ENCODE data around the gene TMEM59.
"Not testable (repeated sequence)": the region's sequence is repeated elsewhere in the genome, so short reads cannot be mapped to it uniquely, and the experiment has no call there.

Gene TMEM59

GRCh38 chr1:54028306-54029251 is 24.4 kb downstream of the TMEM59 start:
- Histone ChIP-seq H3K4me3 (ENCODE audit: insufficient read length, low read depth) (no peak overlapping the region), H3K9ac (ENCODE audit: insufficient read length, low read depth) (no peak overlapping the region), H3K27me3 (ENCODE audit: insufficient read depth, insufficient read length) (no peaks in the 10 kb centered on the region), H3K4me1 (ENCODE audit: insufficient read depth, insufficient read length) (no peaks in the 10 kb centered on the region), H3K36me3 (ENCODE audit: insufficient read depth, insufficient read length, low read length) (peaks cover 11% of the 10 kb centered on the region), H3K9me3 (ENCODE audit: insufficient read depth, low read length) (no peaks in the 10 kb centered on the region)
- TF ChIP-seq YY1 (IDR thresholded peaks at IDR 0.05; ENCODE audit: insufficient read depth, insufficient read length) = no peak
- no peak for TF ChIP-seq ZNF274 (IDR thresholded peaks at IDR 0.05; ENCODE audit: low read depth, low read length)
- TF ChIP-seq SUZ12 (IDR thresholded peaks at IDR 0.05; ENCODE audit: extremely low read depth, insufficient read depth, insufficient read length) = no peak
- DNase-seq (ENCODE audit: low read depth, low spot score) = no peak

DNA sequence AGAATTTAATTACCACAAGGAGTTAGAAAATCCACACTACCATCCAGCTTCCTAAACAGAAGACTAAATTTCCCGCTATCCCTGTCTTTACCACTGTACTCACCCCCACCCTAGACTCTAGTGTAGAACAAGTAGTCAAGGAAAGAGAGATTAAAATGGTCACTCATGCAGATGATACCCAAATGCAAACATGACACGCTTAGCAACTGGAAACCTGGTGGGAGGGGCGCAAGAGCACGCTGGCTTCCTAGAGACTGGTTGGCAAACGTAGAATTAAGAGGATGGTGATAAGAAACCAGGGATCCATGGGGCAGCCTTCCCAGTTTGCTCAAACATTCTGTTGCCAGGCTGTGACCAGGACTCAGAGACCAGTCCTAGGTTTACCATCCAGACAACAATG is 25.2 kb downstream of the TMEM59 start:
- Histone ChIP-seq H3K9ac (ENCODE audit: insufficient read length, low read depth) (no peak overlapping the region), H3K9me3 (ENCODE audit: insufficient read depth, low read length) (no peaks in the 10 kb centered on the region), H3K4me1 (ENCODE audit: insufficient read depth, insufficient read length) (no peaks in the 10 kb centered on the region), H3K4me3 (ENCODE audit: insufficient read length, low read depth) (no peak overlapping the region), H3K27me3 (ENCODE audit: insufficient read depth, insufficient read length) (no peaks in the 10 kb centered on the region), H3K36me3 (ENCODE audit: insufficient read depth, insufficient read length, low read length) (peaks cover 10% of the 10 kb centered on the region)
- TF ChIP-seq SUZ12 (IDR thresholded peaks at IDR 0.05; ENCODE audit: extremely low read depth, insufficient read depth, insufficient read length) (no peak), ZNF274 (IDR thresholded peaks at IDR 0.05; ENCODE audit: low read depth, low read length) (no peak), YY1 (IDR thresholded peaks at IDR 0.05; ENCODE audit: insufficient read depth, insufficient read length) (no peak)
- DNase-seq (ENCODE audit: low read depth, low spot score) = no peak

GRCh38 chr1:54024811-54025210 is 28.2 kb downstream of the TMEM59 start:
- H3K9me3 ChIP-seq (ENCODE audit: insufficient read depth, low read length); H3K9ac ChIP-seq (ENCODE audit: insufficient read length, low read depth); H3K27me3 ChIP-seq (ENCODE audit: insufficient read depth, insufficient read length); H3K4me1 ChIP-seq (ENCODE audit: insufficient read depth, insufficient read length); DNase-seq (ENCODE audit: low read depth, low spot score); H3K36me3 ChIP-seq (ENCODE audit: insufficient read depth, insufficient read length, low read length); H3K4me3 ChIP-seq (ENCODE audit: insufficient read length, low read depth): not testable (repeated sequence)

GRCh38 chr1:54024358-54024757 is 28.6 kb downstream of the TMEM59 start:
- Histone ChIP-seq H3K27me3 (ENCODE audit: insufficient read depth, insufficient read length) (no peaks in the 10 kb centered on the region), H3K9ac (ENCODE audit: insufficient read length, low read depth) (no peak overlapping the region), H3K4me3 (ENCODE audit: insufficient read length, low read depth) (no peak overlapping the region), H3K4me1 (ENCODE audit: insufficient read depth, insufficient read length) (peaks cover 7% of the 10 kb centered on the region), H3K9me3 (ENCODE audit: insufficient read depth, low read length) (no peaks in the 10 kb centered on the region), H3K36me3 (ENCODE audit: insufficient read depth, insufficient read length, low read length) (no peaks in the 10 kb centered on the region)
- DNase-seq (ENCODE audit: low read depth, low spot score) = no peak
- TF ChIP-seq SUZ12 (IDR thresholded peaks at IDR 0.05; ENCODE audit: extremely low read depth, insufficient read depth, insufficient read length) (no peak), ZNF274 (IDR thresholded peaks at IDR 0.05; ENCODE audit: low read depth, low read length) (no peak), YY1 (IDR thresholded peaks at IDR 0.05; ENCODE audit: insufficient read depth, insufficient read length) (no peak)

DNA sequence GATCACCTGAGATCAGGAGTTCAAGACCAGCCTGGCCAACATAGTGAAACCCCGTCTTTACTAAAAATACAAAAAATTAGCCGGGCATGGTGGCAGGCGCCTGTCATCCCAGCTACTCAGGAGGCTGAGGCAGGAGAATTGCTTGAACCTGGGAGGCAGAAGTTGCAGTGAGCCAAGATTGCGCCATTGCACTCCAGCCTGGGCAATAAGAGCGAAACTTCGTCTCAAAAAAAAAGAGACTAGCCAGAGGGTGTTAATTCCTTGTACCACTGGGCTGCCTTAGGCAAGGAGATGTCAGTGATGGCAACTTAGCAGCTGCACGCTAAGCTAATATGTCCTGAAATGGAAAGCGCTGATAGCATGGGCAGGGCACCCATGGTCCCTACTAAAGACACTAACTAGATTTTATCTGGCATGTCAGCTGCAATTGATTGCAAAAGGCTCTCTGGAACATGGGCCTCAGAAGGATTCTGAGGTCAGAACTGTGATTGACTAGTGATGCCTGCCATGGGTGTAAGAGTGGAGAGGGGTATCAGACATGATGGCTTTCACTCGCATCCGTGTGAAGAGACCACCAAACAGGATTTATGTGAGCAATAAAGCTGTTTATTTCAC is 33.3 kb downstream of the TMEM59 start:
- not testable (repeated sequence) for H3K9ac ChIP-seq (ENCODE audit: insufficient read length, low read depth); H3K27me3 ChIP-seq (ENCODE audit: insufficient read depth, insufficient read length); DNase-seq (ENCODE audit: low read depth, low spot score); H3K4me3 ChIP-seq (ENCODE audit: insufficient read length, low read depth); H3K9me3 ChIP-seq (ENCODE audit: insufficient read depth, low read length); H3K36me3 ChIP-seq (ENCODE audit: insufficient read depth, insufficient read length, low read length)
- peaks cover 23% of the 10 kb centered on the region for H3K4me1 ChIP-seq (ENCODE audit: insufficient read depth, insufficient read length)

- no peaks in the 10 kb centered on the region for H3K9me3 ChIP-seq (ENCODE audit: insufficient read depth, low read length)
- no peak for DNase-seq (ENCODE audit: low read depth, low spot score)
- H3K4me3 ChIP-seq (ENCODE audit: insufficient read length, low read depth) = no peak overlapping the region
- TF ChIP-seq SUZ12 (IDR thresholded peaks at IDR 0.05; ENCODE audit: extremely low read depth, insufficient read depth, insufficient read length) (no peak), YY1 (IDR thresholded peaks at IDR 0.05; ENCODE audit: insufficient read depth, insufficient read length) (no peak), ZNF274 (IDR thresholded peaks at IDR 0.05; ENCODE audit: low read depth, low read length) (no peak)
- peaks cover 23% of the 10 kb centered on the region for H3K4me1 ChIP-seq (ENCODE audit: insufficient read depth, insufficient read length)
- H3K9ac ChIP-seq (ENCODE audit: insufficient read length, low read depth) = no peak overlapping the region
- H3K27me3 ChIP-seq (ENCODE audit: insufficient read depth, insufficient read length) = peaks cover 2% of the 10 kb centered on the region
- H3K36me3 ChIP-seq (ENCODE audit: insufficient read depth, insufficient read length, low read length) = no peaks in the 10 kb centered on the region
Observed at GRCh38 chr1:54018635-54019034, 34.4 kb downstream of the TMEM59 start.

DNA sequence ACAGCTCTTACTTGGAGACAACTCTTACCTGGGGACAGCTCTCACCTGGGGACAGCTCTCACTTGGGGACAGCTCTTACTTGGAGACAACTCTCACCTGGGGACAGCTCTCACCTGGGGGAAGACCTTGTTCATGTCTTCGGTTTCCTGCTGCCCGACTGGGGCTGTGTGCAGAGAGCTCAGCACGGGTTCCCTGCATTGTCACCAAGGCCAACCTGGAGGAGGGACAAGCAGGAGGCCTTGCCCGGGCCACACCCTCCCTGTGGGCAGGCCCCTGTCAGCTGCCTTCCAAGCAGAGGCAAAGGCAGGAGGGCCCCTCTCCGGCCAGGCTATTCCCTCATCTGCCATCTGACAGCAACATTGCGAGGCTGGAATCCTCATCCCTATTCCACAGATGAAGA is 35.0 kb downstream of the TMEM59 start, which contains the start of gene LDLRAD1:
Gene LDLRAD1, minus strand, starts transcription at position 208 of the 400 bp plus-strand sequence. Its CDS starts 74 bp downstream, at position 134.
- no peak for DNase-seq (ENCODE audit: low read depth, low spot score)
- Histone ChIP-seq H3K4me1 (ENCODE audit: insufficient read depth, insufficient read length) (peaks cover 23% of the 10 kb centered on the region), H3K9ac (ENCODE audit: insufficient read length, low read depth) (no peak within 1 kb of the TSS), H3K9me3 (ENCODE audit: insufficient read depth, low read length) (no peaks in the 10 kb centered on the region), H3K36me3 (ENCODE audit: insufficient read depth, insufficient read length, low read length) (no peaks in the 10 kb centered on the region), H3K4me3 (ENCODE audit: insufficient read length, low read depth) (no peak within 1 kb of the TSS), H3K27me3 (ENCODE audit: insufficient read depth, insufficient read length) (peaks cover 2% of the 10 kb centered on the region)
- no peak for TF ChIP-seq SUZ12 (IDR thresholded peaks at IDR 0.05; ENCODE audit: extremely low read depth, insufficient read depth, insufficient read length)
- no peak for TF ChIP-seq YY1 (IDR thresholded peaks at IDR 0.05; ENCODE audit: insufficient read depth, insufficient read length)
- no peak for TF ChIP-seq ZNF274 (IDR thresholded peaks at IDR 0.05; ENCODE audit: low read depth, low read length)

All from NT2/D1 (cell line).